PC-3 (cell line): ENCODE measurements around the gene THRB.

ENCODE experiments used
- CTCF ChIP-seq: fragments of 300-600 bp; sonication (generic); conservative IDR thresholded peaks from 2 replicates; pipeline ENCODE4 v1.5.1; 2017; ENCODE audit warnings: antibody characterized with exemption, low read depth, mild to moderate bottlenecking, low read length
- EZH2 ChIP-seq: fragments of 300-600 bp; sonication (generic); IDR thresholded peaks from one replicate; pipeline ENCODE4 v1.6.1; 2017; ENCODE audit warnings: antibody characterized with exemption, mild to moderate bottlenecking, low read length; ENCODE audit not compliant: unreplicated experiment
- EZH2phosphoT487 ChIP-seq: fragments of 300-600 bp; sonication (generic); IDR thresholded peaks from 2 replicates; pipeline ENCODE4 v1.6.1; 2018; ENCODE audit warnings: mild to moderate bottlenecking, antibody characterized with exemption, low read length, borderline replicate concordance

- no peak for TF ChIP-seq EZH2
- TF ChIP-seq CTCF = no peak
- no peak for TF ChIP-seq EZH2phosphoT487
Measured at GRCh38 chr3:24299806-24300626, 194.6 kb downstream of the THRB start.
